ENCODE measurements around the gene XRCC2. TPM values are rescaled to one million over a fixed set of nuclear protein-coding genes. Genes with fewer than 3 reads are reported as not detected.
A peak's percentile ranks its signal among the peaks of the same experiment; 100 is the strongest.

Gene XRCC2
- total RNA-seq, 4 donors from 2014 or later, result 0.35 to 0.84 (median 0.66) TPM

DNA sequence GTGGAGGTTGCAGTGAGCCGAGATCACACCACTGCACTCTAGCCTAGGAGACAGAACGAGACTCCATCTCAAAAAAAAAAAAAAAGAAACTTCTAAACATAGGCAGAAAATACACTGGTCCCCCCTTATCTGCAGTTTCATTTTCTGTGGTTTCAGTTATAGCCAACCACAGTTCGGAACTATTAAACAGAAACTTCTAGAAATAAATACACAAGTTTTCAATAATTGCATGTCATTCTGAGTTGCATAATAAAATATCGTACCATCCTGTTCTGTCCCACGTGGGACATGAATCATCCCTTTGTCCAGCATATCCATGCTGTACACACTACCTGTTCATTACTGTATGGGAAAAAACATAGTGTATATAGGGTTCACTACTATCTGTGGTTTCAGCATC lies 8.0 kb downstream of the XRCC2 start:
- no peak overlapping the region for H3K27ac ChIP-seq
- WGBS, 2 donors (ENCODE audit: low coverage in 1 of 2), result 69 to 77% methylated on average over 5 of the region's 5 CpGs
- TF ChIP-seq EP300 (IDR thresholded peaks at IDR 0.05) (no peak), POLR2AphosphoS5 (IDR thresholded peaks at IDR 0.05) (no peak), POLR2A (IDR thresholded peaks at IDR 0.05) (no peak)
- TF ChIP-seq, protein P1, sequence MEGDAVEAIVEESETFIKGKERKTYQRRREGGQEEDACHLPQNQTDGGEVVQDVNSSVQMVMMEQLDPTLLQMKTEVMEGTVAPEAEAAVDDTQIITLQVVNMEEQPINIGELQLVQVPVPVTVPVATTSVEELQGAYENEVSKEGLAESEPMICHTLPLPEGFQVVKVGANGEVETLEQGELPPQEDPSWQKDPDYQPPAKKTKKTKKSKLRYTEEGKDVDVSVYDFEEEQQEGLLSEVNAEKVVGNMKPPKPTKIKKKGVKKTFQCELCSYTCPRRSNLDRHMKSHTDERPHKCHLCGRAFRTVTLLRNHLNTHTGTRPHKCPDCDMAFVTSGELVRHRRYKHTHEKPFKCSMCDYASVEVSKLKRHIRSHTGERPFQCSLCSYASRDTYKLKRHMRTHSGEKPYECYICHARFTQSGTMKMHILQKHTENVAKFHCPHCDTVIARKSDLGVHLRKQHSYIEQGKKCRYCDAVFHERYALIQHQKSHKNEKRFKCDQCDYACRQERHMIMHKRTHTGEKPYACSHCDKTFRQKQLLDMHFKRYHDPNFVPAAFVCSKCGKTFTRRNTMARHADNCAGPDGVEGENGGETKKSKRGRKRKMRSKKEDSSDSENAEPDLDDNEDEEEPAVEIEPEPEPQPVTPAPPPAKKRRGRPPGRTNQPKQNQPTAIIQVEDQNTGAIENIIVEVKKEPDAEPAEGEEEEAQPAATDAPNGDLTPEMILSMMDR (IDR thresholded peaks at IDR 0.05), result no peak
- H3K4me3 ChIP-seq, result no peak overlapping the region
- no peaks in the 10 kb centered on the region for H3K4me1 ChIP-seq
- no peak for ATAC-seq
- H3K36me3 ChIP-seq, result no peaks in the 10 kb centered on the region
- no peaks in the 10 kb centered on the region for H3K9me3 ChIP-seq
- H3K27me3 ChIP-seq, result no peaks in the 10 kb centered on the region

DNA sequence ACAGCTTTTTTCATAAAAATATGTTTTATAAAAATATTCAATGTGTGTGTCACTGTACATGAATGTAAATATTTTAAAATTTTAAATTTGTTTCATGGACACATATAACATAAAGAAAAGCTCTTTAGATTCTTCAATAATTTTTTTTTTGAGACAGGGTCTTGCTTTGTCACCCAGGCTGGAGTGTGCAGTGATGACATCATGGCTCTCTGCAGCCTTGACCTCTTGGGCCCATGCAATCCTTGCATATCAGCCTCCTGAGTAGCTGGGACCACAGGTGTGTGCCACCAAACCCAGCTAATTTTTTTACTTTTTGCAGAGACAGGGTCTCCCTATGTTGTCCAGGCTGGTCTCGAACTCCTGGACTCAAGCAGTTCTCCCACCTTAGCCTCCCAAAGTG lies 9.9 kb downstream of the XRCC2 start:
- Histone ChIP-seq H3K4me3 (no peak overlapping the region), H3K36me3 (no peaks in the 10 kb centered on the region), H3K9me3 (no peaks in the 10 kb centered on the region), H3K27ac (no peak overlapping the region), H3K4me1 (no peaks in the 10 kb centered on the region), H3K27me3 (no peaks in the 10 kb centered on the region)
- no peak for ATAC-seq
- WGBS, 2 donors (ENCODE audit: low coverage in 1 of 2), result 100% methylated on average over 1 of the region's 1 CpG
- TF ChIP-seq POLR2A (IDR thresholded peaks at IDR 0.05) (no peak), POLR2AphosphoS5 (IDR thresholded peaks at IDR 0.05) (no peak)

DNA sequence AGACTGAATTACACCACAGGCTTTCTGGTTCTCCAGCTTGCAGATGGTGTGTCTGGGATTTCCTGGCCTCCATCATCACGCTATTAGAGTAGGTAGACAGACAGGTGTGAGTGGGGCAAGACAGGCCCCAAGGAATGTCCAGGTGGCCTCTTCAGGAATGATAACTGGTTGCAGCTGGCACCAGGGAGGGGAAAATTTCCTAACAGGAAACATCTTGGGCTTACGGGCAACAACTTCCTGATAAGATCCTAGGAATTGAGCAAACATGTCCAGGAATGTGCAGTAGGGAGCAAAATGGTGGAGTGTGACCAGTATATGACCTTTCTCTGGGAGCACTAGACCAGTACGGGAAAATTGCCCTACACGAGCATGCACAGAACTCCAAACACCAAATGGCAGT lies 11.3 kb downstream of the XRCC2 start:
- no peak for ATAC-seq
- no peaks in the 10 kb centered on the region for H3K9me3 ChIP-seq

DNA sequence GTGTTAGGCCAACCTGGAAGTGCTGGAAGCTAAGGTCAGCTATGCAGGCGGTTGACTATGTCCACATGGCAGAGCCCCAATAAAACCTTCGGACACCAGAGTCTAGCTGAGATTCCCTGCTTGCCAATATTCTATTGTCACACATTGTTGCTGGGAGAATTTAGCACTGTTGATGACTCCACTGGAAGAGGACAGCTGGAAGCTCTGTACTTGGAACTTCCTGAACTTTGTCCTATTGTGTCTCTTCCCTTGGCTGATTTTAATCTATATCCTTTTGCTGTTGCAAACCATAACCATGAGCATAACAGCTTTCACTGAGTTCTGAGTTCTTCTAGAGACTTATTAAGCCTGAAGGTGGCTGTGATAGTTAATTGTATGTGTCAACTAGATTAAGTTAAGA lies 12.0 kb downstream of the XRCC2 start:
- WGBS, 2 donors (ENCODE audit: low coverage in 1 of 2), result 73 to 86% methylated on average over 1 to 2 of the region's 2 CpGs
- no peak overlapping the region for H3K4me3 ChIP-seq
- H3K27me3 ChIP-seq, result no peaks in the 10 kb centered on the region
- no peak for TF ChIP-seq EP300 (IDR thresholded peaks at IDR 0.05)
- H3K4me1 ChIP-seq, result no peaks in the 10 kb centered on the region
- no peak overlapping the region for H3K27ac ChIP-seq
- no peaks in the 10 kb centered on the region for H3K9me3 ChIP-seq
- ATAC-seq, result peak; percentile 50
- H3K36me3 ChIP-seq, result no peaks in the 10 kb centered on the region

More for the DNA sequence above, 11.3 kb downstream of the XRCC2 start:
- Histone ChIP-seq H3K4me1 (no peaks in the 10 kb centered on the region), H3K27ac (no peak overlapping the region), H3K4me3 (no peak overlapping the region), H3K36me3 (no peaks in the 10 kb centered on the region), H3K27me3 (no peaks in the 10 kb centered on the region)
- no peak for TF ChIP-seq POLR2AphosphoS5 (IDR thresholded peaks at IDR 0.05)
- TF ChIP-seq, protein P1 (IDR thresholded peaks at IDR 0.05), result no peak
- no peak for TF ChIP-seq POLR2A (IDR thresholded peaks at IDR 0.05)
- 60 to 96% methylated on average over 1 to 3 of the region's 4 CpGs for WGBS, 2 donors (ENCODE audit: low coverage in 1 of 2)

DNA sequence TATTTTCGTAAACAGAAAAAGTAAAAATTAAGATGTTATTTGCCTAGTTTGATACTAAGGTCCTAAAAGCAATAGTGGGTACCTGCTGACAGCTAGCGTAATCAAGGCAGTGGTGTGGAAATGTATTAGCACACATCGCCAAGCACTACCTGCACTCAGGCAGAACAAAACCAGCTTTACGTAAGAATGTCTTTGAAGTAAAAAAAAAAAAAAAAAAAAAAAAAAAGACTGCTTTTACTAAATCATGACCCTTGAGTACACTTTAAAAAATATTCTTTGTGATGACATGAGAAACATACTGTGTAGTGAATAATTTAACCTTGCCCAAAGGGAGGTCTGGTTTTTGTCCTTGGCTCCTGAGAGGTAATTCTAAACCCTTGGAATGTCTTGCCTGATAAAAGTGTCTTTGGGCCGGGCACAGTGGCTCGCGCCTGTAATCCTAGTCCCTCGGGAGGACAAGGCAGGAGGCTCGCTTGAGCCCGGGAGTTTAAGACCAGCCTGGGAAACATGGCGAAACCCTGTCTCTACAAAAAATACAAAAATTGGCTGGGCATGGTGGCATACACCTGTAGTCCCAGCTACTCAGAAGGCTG lies 12.7 kb downstream of the XRCC2 start:
- H3K27ac ChIP-seq, result no peak overlapping the region
- no peaks in the 10 kb centered on the region for H3K4me1 ChIP-seq
- H3K9me3 ChIP-seq, result no peaks in the 10 kb centered on the region
- no peak for TF ChIP-seq EP300 (IDR thresholded peaks at IDR 0.05)
- no peak for TF ChIP-seq POLR2A (IDR thresholded peaks at IDR 0.05)
- TF ChIP-seq, protein P1 (IDR thresholded peaks at IDR 0.05), result no peak
- TF ChIP-seq POLR2AphosphoS5 (IDR thresholded peaks at IDR 0.05), result no peak
- WGBS, 2 donors (ENCODE audit: low coverage in 1 of 2), result 69 to 96% methylated on average over 4 to 11 of the region's 11 CpGs
- no peak for ATAC-seq
- no peaks in the 10 kb centered on the region for H3K36me3 ChIP-seq
- H3K27me3 ChIP-seq, result no peaks in the 10 kb centered on the region
- no peak overlapping the region for H3K4me3 ChIP-seq

DNA sequence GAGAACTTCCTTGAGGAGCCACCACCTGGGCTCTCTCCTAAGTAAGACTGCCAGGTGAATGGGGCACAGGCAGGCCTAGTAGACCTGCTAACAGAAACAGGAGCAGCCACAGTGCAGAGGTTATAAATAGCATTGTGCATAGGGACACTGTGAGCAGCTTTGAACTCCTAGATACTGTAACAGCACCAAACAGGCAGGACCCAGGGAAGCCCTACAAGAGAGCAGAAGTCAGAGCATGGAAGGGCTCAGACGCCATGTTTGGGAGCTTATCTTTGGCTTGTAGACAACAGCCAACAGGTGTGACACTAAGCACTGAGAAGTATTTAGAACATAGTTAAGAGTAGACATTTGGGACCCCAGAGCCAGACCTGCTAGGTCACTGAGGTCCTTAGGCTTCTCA lies 14.5 kb downstream of the XRCC2 start:
- no peak for ATAC-seq
- TF ChIP-seq, protein P1 (IDR thresholded peaks at IDR 0.05), result no peak
- TF ChIP-seq POLR2A (IDR thresholded peaks at IDR 0.05) (no peak), EP300 (IDR thresholded peaks at IDR 0.05) (no peak), POLR2AphosphoS5 (IDR thresholded peaks at IDR 0.05) (no peak)

More for the DNA sequence above, 14.5 kb downstream of the XRCC2 start:
- no peaks in the 10 kb centered on the region for H3K9me3 ChIP-seq
- H3K4me3 ChIP-seq, result no peak overlapping the region
- no peaks in the 10 kb centered on the region for H3K36me3 ChIP-seq
- H3K27me3 ChIP-seq, result no peaks in the 10 kb centered on the region
- no peaks in the 10 kb centered on the region for H3K4me1 ChIP-seq
- no peak overlapping the region for H3K27ac ChIP-seq
- WGBS, 2 donors (ENCODE audit: low coverage in 1 of 2), result 86 to 100% methylated on average over 1 of the region's 1 CpG

Data from gastroesophageal sphincter (tissue), 4 donors.